ENCODE measurements around the gene FARS2. TPM values are rescaled to one million over a fixed set of nuclear protein-coding genes. Genes with fewer than 3 reads are reported as not detected.
A peak's percentile ranks its signal among the peaks of the same experiment; 100 is the strongest.

The FARS2 gene
- total RNA-seq, 1 experiment from 2014 or later, result 17.8 TPM

DNA sequence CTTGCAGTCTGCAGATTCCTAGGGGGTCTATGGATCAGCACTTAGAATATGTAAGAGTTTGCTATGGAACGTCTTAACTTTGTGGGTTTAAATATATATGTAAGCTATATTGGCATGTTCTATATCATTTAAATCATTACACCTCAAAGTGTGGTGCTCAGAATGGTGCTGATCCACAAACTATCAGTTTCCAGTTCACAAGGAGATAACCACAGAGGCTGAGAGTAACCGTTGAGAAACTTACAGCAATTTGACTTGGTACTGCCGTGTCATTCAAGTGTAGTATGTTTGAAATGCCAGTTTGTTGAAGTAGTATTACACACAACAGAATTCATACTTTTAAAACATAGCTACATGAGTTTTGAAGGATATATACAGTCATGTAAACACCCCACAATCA lies 279.7 kb downstream of the FARS2 start:
- CTCF ChIA-PET, result no interaction called here
- Histone ChIP-seq H3K4me3 (ENCODE audit: low read depth, low read length, poor library complexity, severe bottlenecking) (no peak overlapping the region), H3K9me3 (ENCODE audit: low read depth, low read length, poor library complexity, severe bottlenecking) (no peaks in the 10 kb centered on the region), H3K4me1 (ENCODE audit: insufficient read depth, low read length, poor library complexity, severe bottlenecking) (peaks cover 6% of the 10 kb centered on the region), H3K27me3 (replicated peaks; ENCODE audit: insufficient read depth, low read depth, low read length, poor library complexity) (no peaks in the 10 kb centered on the region), H3K27ac (ENCODE audit: low read depth, low read length, poor library complexity, severe bottlenecking) (no peak overlapping the region), H3K36me3 (ENCODE audit: insufficient read depth, low read length, poor library complexity, severe bottlenecking) (no peaks in the 10 kb centered on the region)
- intact Hi-C loops (cut with micrococcal nuclease; ENCODE audit: unreplicated experiment), result no loop called here
- POLR2A ChIA-PET (ENCODE audit: low non-redundant PET), result no interaction called here
- no peak for DNase-seq (ENCODE audit: low spot score)
- BruUV-seq (replicated peaks), result no TSS peak
- no peak for TF ChIP-seq EZH2 (IDR thresholded peaks at IDR 0.05; ENCODE audit: borderline replicate concordance, low read depth, low read length, poor library complexity, severe bottlenecking)
- no peak for TF ChIP-seq CTCF (conservative IDR thresholded peaks at IDR 0.05; ENCODE audit: low read depth, low read length)

DNA sequence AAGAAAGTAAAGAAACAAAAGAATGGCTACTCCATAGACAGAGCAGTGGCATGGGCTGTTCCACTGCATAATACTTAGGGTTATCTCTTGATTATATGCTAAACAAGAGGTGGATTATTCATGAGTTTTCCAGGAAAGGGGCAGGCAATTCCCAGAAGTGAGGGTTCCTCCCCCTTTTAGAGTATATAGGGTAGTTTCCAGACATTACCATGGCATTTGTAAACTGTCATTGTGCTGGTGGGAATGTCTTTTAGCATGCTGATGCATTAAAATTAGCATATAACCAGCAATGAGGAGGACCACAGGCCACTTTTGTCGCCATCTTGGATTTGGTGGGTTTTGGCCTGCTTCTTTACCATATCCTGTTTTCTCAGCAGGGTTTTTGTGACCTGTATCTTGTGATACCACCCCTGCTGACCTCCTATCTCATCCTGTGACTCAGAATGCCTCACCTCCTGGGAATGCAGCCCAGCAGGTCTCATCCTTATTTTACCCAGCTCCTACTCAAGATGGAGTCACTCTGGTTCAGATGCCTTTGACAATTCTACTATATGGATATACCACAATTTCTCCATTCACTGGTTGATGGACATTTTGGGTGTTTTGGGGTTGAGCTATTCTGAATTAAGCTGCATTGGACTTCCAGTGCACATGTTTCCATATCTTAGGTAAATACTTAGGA lies 280.6 kb downstream of the FARS2 start:
- H3K4me3 ChIP-seq (ENCODE audit: low read depth, low read length, poor library complexity, severe bottlenecking), result no peak overlapping the region
- ChIA-PET CTCF (no interaction called here), POLR2A (ENCODE audit: low non-redundant PET) (no interaction called here)
- no peak overlapping the region for H3K27ac ChIP-seq (ENCODE audit: low read depth, low read length, poor library complexity, severe bottlenecking)
- TF ChIP-seq EZH2 (IDR thresholded peaks at IDR 0.05; ENCODE audit: borderline replicate concordance, low read depth, low read length, poor library complexity, severe bottlenecking), result no peak
- H3K9me3 ChIP-seq (ENCODE audit: low read depth, low read length, poor library complexity, severe bottlenecking), result no peaks in the 10 kb centered on the region
- intact Hi-C loops (cut with micrococcal nuclease; ENCODE audit: unreplicated experiment), result no loop called here
- no peaks in the 10 kb centered on the region for H3K36me3 ChIP-seq (ENCODE audit: insufficient read depth, low read length, poor library complexity, severe bottlenecking)
- DNase-seq (ENCODE audit: low spot score), result no peak
- H3K4me1 ChIP-seq (ENCODE audit: insufficient read depth, low read length, poor library complexity, severe bottlenecking), result no peaks in the 10 kb centered on the region
- H3K27me3 ChIP-seq (replicated peaks; ENCODE audit: insufficient read depth, low read depth, low read length, poor library complexity), result no peaks in the 10 kb centered on the region
- BruUV-seq (replicated peaks), result no TSS peak

DNA sequence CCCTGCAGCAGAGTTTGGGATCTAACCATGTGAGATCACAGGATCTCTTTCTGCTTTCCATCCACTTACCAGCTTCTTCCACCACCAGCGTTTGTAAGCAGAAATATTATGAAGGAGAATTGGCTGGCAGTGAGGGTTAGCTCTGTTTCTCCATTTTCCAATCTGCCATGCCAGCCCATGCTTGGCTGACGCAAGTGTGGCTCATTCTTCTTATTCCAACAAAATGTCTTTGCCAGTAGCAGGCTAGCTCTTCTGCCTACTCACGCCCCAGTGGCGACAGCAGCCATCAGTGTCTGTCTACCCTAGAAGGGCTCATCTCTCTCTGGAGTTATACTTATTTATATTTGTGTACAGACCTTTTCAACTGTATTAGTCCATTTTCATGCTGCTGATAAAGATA lies 286.2 kb downstream of the FARS2 start:
- Histone ChIP-seq H3K36me3 (ENCODE audit: insufficient read depth, low read length, poor library complexity, severe bottlenecking) (no peaks in the 10 kb centered on the region), H3K9me3 (ENCODE audit: low read depth, low read length, poor library complexity, severe bottlenecking) (peaks cover 6% of the 10 kb centered on the region), H3K4me3 (ENCODE audit: low read depth, low read length, poor library complexity, severe bottlenecking) (no peak overlapping the region), H3K4me1 (ENCODE audit: insufficient read depth, low read length, poor library complexity, severe bottlenecking) (no peaks in the 10 kb centered on the region), H3K27ac (ENCODE audit: low read depth, low read length, poor library complexity, severe bottlenecking) (no peak overlapping the region), H3K27me3 (replicated peaks; ENCODE audit: insufficient read depth, low read depth, low read length, poor library complexity) (no peaks in the 10 kb centered on the region)
- no peak for DNase-seq (ENCODE audit: low spot score)
- CTCF ChIA-PET, result no interaction called here
- BruUV-seq (replicated peaks), result no TSS peak
- intact Hi-C loops (cut with micrococcal nuclease; ENCODE audit: unreplicated experiment), result no loop called here
- POLR2A ChIA-PET (ENCODE audit: low non-redundant PET), result no interaction called here
- no peak for TF ChIP-seq EZH2 (IDR thresholded peaks at IDR 0.05; ENCODE audit: borderline replicate concordance, low read depth, low read length, poor library complexity, severe bottlenecking)
- TF ChIP-seq CTCF (conservative IDR thresholded peaks at IDR 0.05; ENCODE audit: low read depth, low read length), result no peak

- H3K27ac ChIP-seq (ENCODE audit: low read depth, low read length, poor library complexity, severe bottlenecking), result no peak overlapping the region
- H3K27me3 ChIP-seq (replicated peaks; ENCODE audit: insufficient read depth, low read depth, low read length, poor library complexity), result no peaks in the 10 kb centered on the region
- intact Hi-C loops (cut with micrococcal nuclease; ENCODE audit: unreplicated experiment), result no loop called here
- ChIA-PET CTCF (no interaction called here), POLR2A (ENCODE audit: low non-redundant PET) (interaction anchor here (0.7 kb wide), 1 partner anchor 1869 kb away, joined by 3 read pairs; no protein-coding TSS in a partner anchor)
- TF ChIP-seq EZH2 (IDR thresholded peaks at IDR 0.05; ENCODE audit: borderline replicate concordance, low read depth, low read length, poor library complexity, severe bottlenecking), result no peak
- no peak for TF ChIP-seq CTCF (conservative IDR thresholded peaks at IDR 0.05; ENCODE audit: low read depth, low read length)
- no peak overlapping the region for H3K4me3 ChIP-seq (ENCODE audit: low read depth, low read length, poor library complexity, severe bottlenecking)
- H3K9me3 ChIP-seq (ENCODE audit: low read depth, low read length, poor library complexity, severe bottlenecking), result peaks cover 6% of the 10 kb centered on the region
- DNase-seq (ENCODE audit: low spot score), result peak; percentile 27
- no TSS peak for BruUV-seq (replicated peaks)
- H3K4me1 ChIP-seq (ENCODE audit: insufficient read depth, low read length, poor library complexity, severe bottlenecking), result no peaks in the 10 kb centered on the region
- no peaks in the 10 kb centered on the region for H3K36me3 ChIP-seq (ENCODE audit: insufficient read depth, low read length, poor library complexity, severe bottlenecking)
Measured at GRCh38 chr6:5550631-5551030, 289.3 kb downstream of the FARS2 start.

All from A673 (cell line).